Activated CD4-positive, alpha-beta T cell treated with anti-CD3 and anti-CD28 coated beads, Interleukin-2, amount 10 ng/mL, durations not matched to agents 7 days and 5 days (primary cell): ENCODE results near the gene IFRD1. TPM values are rescaled to one million over a fixed set of nuclear protein-coding genes. Genes with fewer than 3 reads are reported as not detected.
"Not testable (repeated sequence)": the region's sequence is repeated elsewhere in the genome, so short reads cannot be mapped to it uniquely, and the experiment has no call there.

ENCODE experiments used
- CTCF ChIA-PET: fragments of 350-600 bp; sonication (Branson Sonifier 250); formaldehyde crosslinking; loops from one replicate; lab custom pipeline; 2021; ENCODE audit warnings: antibody characterized with exemption; lab: Charles Lee
- POLR2A ChIA-PET: fragments of 350-600 bp; sonication (Branson Sonifier 250); formaldehyde crosslinking; loops from one replicate; lab custom pipeline; 2021; ENCODE audit warnings: antibody characterized with exemption; lab: Charles Lee
- DNase-seq: peaks from one replicate; pipeline ENCODE4 v3.0.0-alpha.2; 2020
- H3K27ac Mint-ChIP-seq: one replicate; pipeline ENCODE4 v1.8.0; 2021; ENCODE audit warnings: mild to moderate bottlenecking, moderate library complexity, mixed read lengths
- H3K27me3 Mint-ChIP-seq: one replicate; pipeline ENCODE4 v1.8.0; 2021; ENCODE audit warnings: mixed read lengths
- H3K36me3 Mint-ChIP-seq: one replicate; pipeline ENCODE4 v1.8.0; 2021; ENCODE audit warnings: low read depth, mixed read lengths
- H3K4me1 Mint-ChIP-seq: one replicate; pipeline ENCODE4 v1.8.0; 2021; ENCODE audit warnings: mixed read lengths
- H3K4me3 Mint-ChIP-seq: one replicate; pipeline ENCODE4 v1.8.0; 2021; ENCODE audit warnings: mild to moderate bottlenecking, moderate library complexity, mixed read lengths
- H3K9me3 Mint-ChIP-seq: one replicate; pipeline ENCODE4 v1.8.0; 2021; ENCODE audit warnings: mixed read lengths
- total RNA-seq, 2 experiments: library from RNA; stranded (reverse); gene quantifications; one replicate each; pipeline ENCODE4 v1.2.3, GENCODE V29; 2021

Gene IFRD1
- total RNA-seq, 2 experiments from 2014 or later, result 26.5 to 28.6 TPM

- Mint-ChIP-seq H3K27ac (no peak overlapping the region), H3K36me3 (no peaks in the 10 kb centered on the region), H3K27me3 (peaks cover 11% of the 10 kb centered on the region), H3K4me1 (no peaks in the 10 kb centered on the region), H3K4me3 (no peak overlapping the region), H3K9me3 (no peaks in the 10 kb centered on the region)
- no peak for DNase-seq
- ChIA-PET CTCF (interaction anchor here (0.6 kb wide), 1 partner anchor 107 kb away, joined by 3 read pairs; no protein-coding TSS in a partner anchor), POLR2A (no interaction called here)
Measured at GRCh38 chr7:112515989-112516388, 65.7 kb downstream of the IFRD1 start.

- H3K36me3 Mint-ChIP-seq, H3K9me3 Mint-ChIP-seq, H3K4me3 Mint-ChIP-seq, DNase-seq, H3K27ac Mint-ChIP-seq, H3K4me1 Mint-ChIP-seq, CTCF ChIA-PET, POLR2A ChIA-PET: not testable (repeated sequence)
- peaks cover 11% of the 10 kb centered on the region for H3K27me3 Mint-ChIP-seq
Measured at GRCh38 chr7:112516418-112516817, 66.2 kb downstream of the IFRD1 start.

DNA sequence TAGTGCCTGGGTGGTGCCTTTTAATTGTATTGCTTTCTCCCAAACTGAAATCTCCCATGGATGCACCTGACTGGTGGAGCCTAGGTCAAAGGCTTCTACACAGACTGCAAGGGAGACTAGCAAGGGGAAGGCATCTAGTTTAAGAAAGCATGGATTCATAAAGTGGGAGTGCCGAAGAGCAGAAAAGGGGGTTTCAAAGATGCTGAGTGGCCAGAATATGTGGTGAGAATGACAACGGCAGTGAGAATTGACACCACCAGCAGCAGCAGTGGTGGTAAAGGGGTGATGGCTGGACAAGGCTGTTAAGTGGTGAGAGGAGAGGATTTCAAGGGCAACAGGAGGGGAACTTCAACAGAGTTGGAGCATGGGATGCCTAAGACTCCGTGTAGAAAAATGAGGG lies 67.2 kb downstream of the IFRD1 start:
- DNase-seq, result no peak
- ChIA-PET POLR2A (no interaction called here), CTCF (no interaction called here)
- Mint-ChIP-seq H3K4me3 (no peak overlapping the region), H3K9me3 (no peaks in the 10 kb centered on the region), H3K4me1 (no peaks in the 10 kb centered on the region), H3K27ac (no peak overlapping the region), H3K27me3 (peaks cover 9% of the 10 kb centered on the region), H3K36me3 (no peaks in the 10 kb centered on the region)

DNA sequence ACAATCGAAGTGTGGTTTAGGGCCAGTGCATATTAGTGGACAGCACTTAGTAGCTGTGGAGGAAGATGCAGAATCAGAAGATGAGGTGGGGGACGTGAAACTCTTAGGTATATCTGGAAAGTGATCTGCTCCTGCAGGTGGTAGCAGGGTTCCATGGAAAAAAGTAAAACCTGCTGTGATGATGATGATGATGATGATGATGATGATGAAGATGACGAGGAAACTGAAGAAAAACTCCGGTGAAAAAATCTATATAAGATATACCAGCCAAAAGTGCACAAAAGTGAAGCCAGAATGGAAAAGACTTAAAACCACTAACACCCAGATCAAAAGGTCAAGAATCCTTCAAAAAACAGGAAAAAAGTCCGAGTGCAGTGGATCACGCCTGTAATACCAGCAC lies 70.5 kb downstream of the IFRD1 start:
- CTCF ChIA-PET, result no interaction called here
- POLR2A ChIA-PET, result no interaction called here
- H3K36me3 Mint-ChIP-seq, result no peaks in the 10 kb centered on the region
- H3K27ac Mint-ChIP-seq, result no peak overlapping the region
- H3K27me3 Mint-ChIP-seq, result peaks cover 7% of the 10 kb centered on the region
- no peaks in the 10 kb centered on the region for H3K9me3 Mint-ChIP-seq
- DNase-seq, result no peak
- H3K4me1 Mint-ChIP-seq, result no peaks in the 10 kb centered on the region
- no peak overlapping the region for H3K4me3 Mint-ChIP-seq

- ChIA-PET POLR2A (no interaction called here), CTCF (no interaction called here)
- Mint-ChIP-seq H3K27ac (no peak overlapping the region), H3K4me3 (no peak overlapping the region), H3K9me3 (no peaks in the 10 kb centered on the region), H3K4me1 (no peaks in the 10 kb centered on the region), H3K36me3 (no peaks in the 10 kb centered on the region), H3K27me3 (peaks cover 7% of the 10 kb centered on the region)
- no peak for DNase-seq
Measured at GRCh38 chr7:112521942-112522341, 71.7 kb downstream of the IFRD1 start.

DNA sequence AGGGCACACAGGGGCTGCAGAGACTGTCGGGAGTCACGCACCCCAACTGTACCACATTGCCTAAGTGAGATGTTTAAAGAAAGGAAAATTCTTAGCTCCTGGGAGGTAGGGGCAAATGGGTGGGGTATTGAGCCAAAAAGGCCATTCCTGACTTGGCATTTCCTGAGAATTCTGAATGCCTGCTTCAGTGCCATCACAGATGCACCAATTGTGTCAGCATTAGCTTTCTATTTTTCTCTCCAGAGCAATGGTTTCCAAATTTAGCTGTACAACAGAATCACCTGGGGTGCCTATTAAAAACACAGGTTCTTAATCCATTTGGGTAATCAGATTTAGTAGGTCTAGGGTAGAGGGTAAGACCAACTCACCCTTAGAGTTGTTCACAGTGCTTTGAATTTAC lies 73.6 kb downstream of the IFRD1 start:
- no peak for DNase-seq
- Mint-ChIP-seq H3K9me3 (no peaks in the 10 kb centered on the region), H3K4me3 (no peak overlapping the region), H3K27ac (no peak overlapping the region), H3K4me1 (no peaks in the 10 kb centered on the region), H3K36me3 (no peaks in the 10 kb centered on the region), H3K27me3 (peaks cover 11% of the 10 kb centered on the region)
- ChIA-PET POLR2A (no interaction called here), CTCF (no interaction called here)

Other genes with a start within 250 kb of the IFRD1 start
- under 1 TPM; 0.12 to 0.25 TPM for gene DOCK4, start 244.1 kb upstream of the IFRD1 start, total RNA-seq
- gene ZNF277, start 243.8 kb upstream of the IFRD1 start, total RNA-seq, result 10 to 100 TPM; 21.2 to 21.5 TPM
- under 1 TPM; 0.47 to 0.56 TPM for gene LSMEM1, start 30.5 kb downstream of the IFRD1 start, total RNA-seq